MCF 10A (cell line): ENCODE results near the gene FBN3. TPM values are rescaled to one million over a fixed set of nuclear protein-coding genes. Genes with fewer than 3 reads are reported as not detected.

Experiments
- BruUV-seq: library from RNA; stranded (reverse); fragments of 400-500 nt; replicated peaks from 2 replicates; lab custom pipeline; 2021; lab: Mats Ljungman, UMichigan
- CTCF ChIA-PET: fragments of 300-600 bp; sonication (Branson Sonifier 250); formaldehyde crosslinking; extraction: SDS; loops from one replicate; lab custom pipeline; 2021; ENCODE audit warnings: antibody characterized with exemption, inconsistent platforms; lab: Yijun Ruan, JAX
- POLR2A ChIA-PET: fragments of 300-600, 350-650 bp; sonication (Branson Sonifier 250); formaldehyde crosslinking; extraction: SDS; loops from one replicate; lab custom pipeline; 2020; ENCODE audit warnings: antibody characterized with exemption, inconsistent platforms; lab: Yijun Ruan, JAX
- DNase-seq: peaks from one replicate; pipeline ENCODE4 v3.0.0-alpha.2; 2018; ENCODE audit not compliant: unreplicated experiment
- H3K27ac Mint-ChIP-seq: one replicate; pipeline ENCODE4 v1.8.0; 2022; ENCODE audit warnings: mild to moderate bottlenecking, low read depth, mixed read lengths; ENCODE audit not compliant: unreplicated experiment
- H3K27me3 Mint-ChIP-seq: one replicate; pipeline ENCODE4 v1.8.0; 2022; ENCODE audit warnings: mixed read lengths; ENCODE audit not compliant: insufficient read depth, unreplicated experiment
- H3K36me3 Mint-ChIP-seq: one replicate; pipeline ENCODE4 v1.8.0; 2022; ENCODE audit warnings: mild to moderate bottlenecking, moderate library complexity, mixed read lengths; ENCODE audit not compliant: insufficient read depth, unreplicated experiment
- H3K4me1 Mint-ChIP-seq: one replicate; pipeline ENCODE4 v1.8.0; 2022; ENCODE audit warnings: mixed read lengths; ENCODE audit not compliant: insufficient read depth, unreplicated experiment
- H3K4me3 Mint-ChIP-seq: one replicate; pipeline ENCODE4 v1.8.0; 2022; ENCODE audit warnings: mild to moderate bottlenecking, moderate library complexity, mixed read lengths; ENCODE audit not compliant: unreplicated experiment
- H3K9me3 Mint-ChIP-seq: one replicate; pipeline ENCODE4 v1.8.0; 2022; ENCODE audit warnings: mixed read lengths; ENCODE audit not compliant: unreplicated experiment
- CTCF ChIP-seq: fragments of 200-600 bp; IDR thresholded peaks from one replicate; pipeline ENCODE4 v1.8.0; 2022; ENCODE audit warnings: antibody characterized with exemption, mild to moderate bottlenecking; ENCODE audit not compliant: unreplicated experiment
- intact Hi-C: fragments of 100-400 bp; cut with micrococcal nuclease; formaldehyde crosslinking; loops from 2 replicates; pipeline ENCODE4 v1.14.1; 2022
- total RNA-seq: library from RNA; stranded (reverse); gene quantifications from 2 replicates; pipeline ENCODE4 v1.2.3, GENCODE V29; 2022

FBN3 gene
- total RNA-seq, 1 experiment from 2014 or later = not detected

GRCh38 chr19:8144273-8144995, 5.0 kb downstream of the FBN3 start:
- no peak for DNase-seq
- ChIA-PET POLR2A (interaction anchor here (0.7 kb wide), 1 partner anchor 201 kb away, joined by 3 read pairs; the partner anchor contains the start of gene TIMM44), CTCF (interaction anchor here (0.5 kb wide), 1 partner anchor 491 kb away, joined by 5 read pairs; no protein-coding TSS in a partner anchor)
- intact Hi-C loops = no loop called here
- H3K27me3 Mint-ChIP-seq = peaks cover 33% of the 10 kb centered on the region
- H3K4me1 Mint-ChIP-seq = no peaks in the 10 kb centered on the region
- H3K4me3 Mint-ChIP-seq = no peak overlapping the region
- H3K36me3 Mint-ChIP-seq = no peaks in the 10 kb centered on the region
- TF ChIP-seq CTCF = no peak
- BruUV-seq = no TSS peak
- no peak overlapping the region for H3K27ac Mint-ChIP-seq
- no peaks in the 10 kb centered on the region for H3K9me3 Mint-ChIP-seq

GRCh38 chr19:8143041-8143440, 6.4 kb downstream of the FBN3 start:
- CTCF ChIA-PET = interaction anchor here (0.6 to 0.7 kb wide), 2 partner anchors 173 to 1054 kb away, joined by 3 read pairs; no protein-coding TSS in a partner anchor
- BruUV-seq = no TSS peak
- no peak for DNase-seq
- Mint-ChIP-seq H3K4me3 (no peak overlapping the region), H3K9me3 (no peaks in the 10 kb centered on the region), H3K36me3 (no peaks in the 10 kb centered on the region), H3K27ac (no peak overlapping the region), H3K4me1 (no peaks in the 10 kb centered on the region), H3K27me3 (peaks cover 23% of the 10 kb centered on the region)
- TF ChIP-seq CTCF = no peak
- intact Hi-C loops = no loop called here
- POLR2A ChIA-PET = no interaction called here

GRCh38 chr19:8142513-8142900, 6.9 kb downstream of the FBN3 start:
- no peaks in the 10 kb centered on the region for H3K4me1 Mint-ChIP-seq
- TF ChIP-seq CTCF = no peak
- H3K27me3 Mint-ChIP-seq = peaks cover 18% of the 10 kb centered on the region
- ChIA-PET CTCF (no interaction called here), POLR2A (no interaction called here)
- H3K27ac Mint-ChIP-seq = no peak overlapping the region
- BruUV-seq = no TSS peak
- no peaks in the 10 kb centered on the region for H3K36me3 Mint-ChIP-seq
- no peak overlapping the region for H3K4me3 Mint-ChIP-seq
- H3K9me3 Mint-ChIP-seq = no peaks in the 10 kb centered on the region
- intact Hi-C loops = no loop called here
- DNase-seq = no peak

GRCh38 chr19:8141726-8142512, 7.5 kb downstream of the FBN3 start:
- H3K9me3 Mint-ChIP-seq = no peaks in the 10 kb centered on the region
- no peaks in the 10 kb centered on the region for H3K36me3 Mint-ChIP-seq
- intact Hi-C loops = no loop called here
- ChIA-PET POLR2A (no interaction called here), CTCF (interaction anchor here (0.6 kb wide), 1 partner anchor 122 kb away, joined by 3 read pairs; no protein-coding TSS in a partner anchor)
- BruUV-seq = no TSS peak
- DNase-seq = no peak
- TF ChIP-seq CTCF = no peak
- H3K27ac Mint-ChIP-seq = no peak overlapping the region
- no peaks in the 10 kb centered on the region for H3K4me1 Mint-ChIP-seq
- no peak overlapping the region for H3K4me3 Mint-ChIP-seq
- peaks cover 12% of the 10 kb centered on the region for H3K27me3 Mint-ChIP-seq
